NCI-H187 (cell line): ENCODE measurements around the gene BIN1.
"Not testable (repeated sequence)": the region's sequence is repeated elsewhere in the genome, so short reads cannot be mapped to it uniquely, and the experiment has no call there.

Source experiments
- DNase-seq, 2 experiments: peaks; one replicate each; lab custom pipeline; 2025; lab: John Stamatoyannopoulos, UW

Gene BIN1

DNA sequence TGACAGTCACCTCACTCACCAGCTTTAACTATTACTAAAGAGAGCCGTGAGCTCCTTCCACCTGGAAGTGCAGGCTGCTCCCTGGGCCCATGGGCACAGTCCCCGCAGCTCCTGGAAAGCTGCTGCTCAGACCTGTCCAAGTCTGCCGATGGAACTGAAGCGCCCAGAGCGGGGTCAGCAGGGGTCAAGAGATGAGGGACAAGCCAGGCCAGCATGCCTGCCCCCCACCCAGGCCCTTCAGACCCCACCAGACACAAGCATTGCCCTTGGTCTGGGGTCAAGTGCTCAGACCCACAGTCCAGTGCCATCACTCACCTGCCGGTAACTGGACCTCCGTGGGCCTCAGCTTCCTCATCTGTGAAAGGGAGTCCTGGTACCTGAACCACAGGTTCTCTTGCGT lies 59.9 kb downstream of the BIN1 start:
- DNase-seq = no peak

- no peak for DNase-seq
Measured at GRCh38 chr2:127046579-127046978, 60.4 kb downstream of the BIN1 start.

GRCh38 chr2:127045792-127046501 lies 61.0 kb downstream of the BIN1 start:
- DNase-seq = no peak

DNA sequence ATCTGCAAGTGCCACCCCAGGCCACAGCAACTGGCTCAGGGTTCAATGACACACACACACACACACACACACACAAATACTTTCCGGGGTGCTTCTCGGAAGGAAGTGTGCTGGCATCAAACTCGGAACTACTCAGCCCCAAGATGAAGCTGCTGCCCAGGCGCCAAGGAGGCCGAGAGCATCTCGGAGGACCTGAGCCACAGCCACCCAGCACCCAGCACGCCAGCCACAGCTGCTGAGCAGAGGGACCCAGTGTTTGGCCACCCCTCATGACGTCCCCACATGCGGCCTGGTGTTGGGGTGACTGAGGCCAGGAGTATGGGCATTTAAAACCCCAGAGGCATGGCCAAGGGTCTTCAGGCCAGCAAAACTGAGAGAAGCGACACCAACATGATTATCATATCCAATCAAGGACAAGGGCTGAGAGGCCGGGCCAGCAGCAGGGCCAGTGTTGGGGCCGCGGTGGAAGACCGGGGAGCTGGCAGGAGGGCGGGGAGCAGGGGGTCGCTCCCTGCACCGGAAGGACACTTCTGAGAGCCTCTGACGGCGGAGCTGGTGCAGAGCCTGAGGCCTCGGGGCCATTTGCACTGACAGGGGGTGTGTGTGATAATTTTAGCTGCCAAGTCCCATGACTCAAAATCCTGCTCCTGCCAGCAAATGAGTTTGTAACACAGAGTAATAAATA lies 61.8 kb downstream of the BIN1 start:
- DNase-seq = no peak

DNA sequence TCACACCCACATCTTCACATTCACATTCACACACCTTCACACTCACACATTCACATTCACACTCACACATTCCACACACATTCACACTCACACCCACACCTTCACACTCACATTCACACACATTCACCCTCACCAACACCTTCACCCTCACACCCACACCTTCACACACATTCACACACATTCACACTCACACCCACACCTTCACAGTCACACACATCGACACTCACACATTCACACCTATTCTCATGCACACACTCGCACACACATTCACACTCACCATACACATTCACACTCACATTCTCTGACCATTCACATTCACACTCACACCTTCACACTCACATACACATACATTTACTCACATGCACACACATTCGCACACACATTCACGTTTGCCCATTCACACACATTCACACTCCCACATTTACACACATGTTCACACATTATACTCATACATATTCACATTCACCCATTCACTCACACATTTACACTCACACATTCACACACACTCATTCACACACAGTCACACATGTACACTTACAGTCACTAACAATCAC lies 62.7 kb downstream of the BIN1 start:
- no peak for DNase-seq

- DNase-seq = no peak
Measured at GRCh38 chr2:127043367-127044164, 63.4 kb downstream of the BIN1 start.

- DNase-seq = no peak
Measured at GRCh38 chr2:127041259-127041970, 65.5 kb downstream of the BIN1 start.

DNA sequence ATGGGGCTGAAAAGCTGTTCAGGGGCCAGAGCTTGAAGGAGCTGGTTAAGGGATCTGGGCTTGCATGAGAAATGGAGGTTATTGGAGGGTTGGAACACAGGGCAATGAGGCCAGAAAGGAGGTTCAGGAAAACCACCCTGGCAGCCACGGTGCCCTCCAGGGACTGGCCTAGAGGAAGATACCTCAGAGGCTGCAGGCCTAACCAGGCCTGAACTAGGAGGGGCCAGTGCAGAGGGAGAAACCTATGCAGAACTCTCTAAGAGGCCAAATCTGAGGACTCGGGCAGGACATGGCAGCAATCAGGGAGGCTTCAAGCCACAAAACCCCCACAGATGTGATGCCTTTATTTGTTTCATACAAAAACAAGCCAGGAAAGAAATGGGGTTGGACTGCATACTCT lies 66.8 kb downstream of the BIN1 start:
- DNase-seq = no peak

GRCh38 chr2:127039387-127040031 lies 67.4 kb downstream of the BIN1 start:
- DNase-seq = no peak

GRCh38 chr2:127037476-127037875 lies 69.5 kb downstream of the BIN1 start:
- DNase-seq = no peak

DNA sequence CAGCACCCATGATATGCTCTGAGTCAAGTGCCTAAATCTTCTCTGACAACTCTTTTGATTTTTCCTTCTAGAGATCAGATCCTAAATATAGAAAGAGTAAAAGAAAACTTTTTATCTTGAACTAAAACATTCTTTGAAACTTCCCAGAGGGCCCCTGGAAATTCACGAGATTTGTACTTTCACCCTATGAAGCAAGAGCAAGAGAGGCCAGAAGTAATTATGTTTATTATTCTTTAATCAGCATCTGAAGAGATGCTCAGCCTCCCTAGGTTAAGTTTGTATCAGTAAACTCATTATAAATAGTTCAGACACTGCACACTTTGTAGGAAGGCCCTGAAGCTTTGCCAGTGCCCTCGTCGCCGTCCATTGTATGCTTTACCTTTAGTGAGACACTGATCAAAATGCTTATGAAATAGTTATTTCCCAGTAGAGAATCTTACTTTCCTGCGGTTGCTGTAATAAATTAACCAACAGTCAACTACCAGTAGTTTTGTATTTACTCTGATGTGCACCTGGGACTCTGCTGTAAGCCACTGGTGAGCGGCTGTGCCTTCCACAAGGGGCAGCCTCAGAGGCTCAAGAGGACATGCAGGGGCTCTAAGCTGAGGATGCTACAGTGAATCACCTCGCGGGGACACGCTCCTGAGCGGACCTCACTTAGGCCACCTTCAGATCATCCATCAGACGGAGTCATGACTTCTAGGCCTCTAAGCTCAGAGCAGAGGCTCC lies 71.9 kb downstream of the BIN1 start:
- DNase-seq = no peak

GRCh38 chr2:127034051-127034450 lies 72.9 kb downstream of the BIN1 start:
- DNase-seq = no peak

- no peak for DNase-seq
Measured at GRCh38 chr2:127032621-127033020, 74.3 kb downstream of the BIN1 start.

- DNase-seq = no peak
Measured at GRCh38 chr2:127029350-127030051, 77.5 kb downstream of the BIN1 start.

GRCh38 chr2:127028745-127029144 lies 78.2 kb downstream of the BIN1 start:
- DNase-seq = not testable (repeated sequence)

DNA sequence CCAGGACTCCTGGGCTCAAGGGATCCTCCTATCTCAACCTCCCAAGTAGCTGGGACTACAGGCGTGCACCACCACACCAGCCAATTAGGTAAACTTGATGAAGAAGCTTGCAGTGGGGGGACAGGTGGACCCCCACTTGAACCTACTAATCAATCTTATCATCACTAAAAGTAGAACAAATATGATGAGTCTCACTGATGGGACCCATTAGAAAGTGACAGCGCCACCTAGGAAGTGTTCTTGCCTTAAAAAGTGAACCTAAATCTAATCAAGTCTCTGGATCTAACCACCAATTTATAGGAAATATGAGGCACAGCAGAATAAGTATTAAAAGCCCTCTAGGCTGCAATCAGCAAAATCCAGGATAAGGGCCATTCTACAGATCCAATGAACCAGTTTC lies 79.2 kb downstream of the BIN1 start:
- no peak for DNase-seq

GRCh38 chr2:127025359-127026166 lies 81.4 kb downstream of the BIN1 start:
- peak; percentile 8 to 54 for DNase-seq

GRCh38 chr2:127024769-127025358 lies 82.1 kb downstream of the BIN1 start:
- DNase-seq = no peak

- no peak for DNase-seq
Measured at GRCh38 chr2:127023504-127023903, 83.5 kb downstream of the BIN1 start.
